ENCODE results near the gene TBX4.

DNA sequence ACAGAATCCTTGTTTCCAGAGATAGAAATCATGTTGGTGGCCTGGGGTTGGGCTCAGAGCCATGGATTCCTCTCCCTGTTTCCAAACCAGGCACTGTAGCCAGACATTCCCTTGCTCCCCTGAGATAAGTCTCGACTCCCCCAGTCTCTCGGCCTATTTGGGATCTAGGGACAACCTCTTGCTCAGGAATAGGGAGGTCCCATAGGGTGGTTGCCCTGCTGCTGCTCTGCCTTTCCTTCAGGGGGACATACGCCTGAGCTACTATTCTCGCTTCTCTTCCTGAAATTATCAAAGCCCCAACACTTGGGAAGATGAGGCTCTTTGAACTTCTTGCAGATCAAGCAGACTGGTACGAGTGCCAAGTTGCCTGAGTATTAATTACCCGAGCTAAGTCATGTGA is 58.0 kb downstream of the TBX4 start:
- TF ChIP-seq, protein P1, sequence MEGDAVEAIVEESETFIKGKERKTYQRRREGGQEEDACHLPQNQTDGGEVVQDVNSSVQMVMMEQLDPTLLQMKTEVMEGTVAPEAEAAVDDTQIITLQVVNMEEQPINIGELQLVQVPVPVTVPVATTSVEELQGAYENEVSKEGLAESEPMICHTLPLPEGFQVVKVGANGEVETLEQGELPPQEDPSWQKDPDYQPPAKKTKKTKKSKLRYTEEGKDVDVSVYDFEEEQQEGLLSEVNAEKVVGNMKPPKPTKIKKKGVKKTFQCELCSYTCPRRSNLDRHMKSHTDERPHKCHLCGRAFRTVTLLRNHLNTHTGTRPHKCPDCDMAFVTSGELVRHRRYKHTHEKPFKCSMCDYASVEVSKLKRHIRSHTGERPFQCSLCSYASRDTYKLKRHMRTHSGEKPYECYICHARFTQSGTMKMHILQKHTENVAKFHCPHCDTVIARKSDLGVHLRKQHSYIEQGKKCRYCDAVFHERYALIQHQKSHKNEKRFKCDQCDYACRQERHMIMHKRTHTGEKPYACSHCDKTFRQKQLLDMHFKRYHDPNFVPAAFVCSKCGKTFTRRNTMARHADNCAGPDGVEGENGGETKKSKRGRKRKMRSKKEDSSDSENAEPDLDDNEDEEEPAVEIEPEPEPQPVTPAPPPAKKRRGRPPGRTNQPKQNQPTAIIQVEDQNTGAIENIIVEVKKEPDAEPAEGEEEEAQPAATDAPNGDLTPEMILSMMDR (IDR thresholded peaks at IDR 0.05) = no peak
- no peak for TF ChIP-seq POLR2A (IDR thresholded peaks at IDR 0.05)

All from breast epithelium (tissue), 3 donors.